HG02970 (cell line): ENCODE data around the gene AFAP1L2.
"Not testable (repeated sequence)": the region's sequence is repeated elsewhere in the genome, so short reads cannot be mapped to it uniquely, and the experiment has no call there.

Experiments used
- ATAC-seq: cut with Tn5 transposase; IDR thresholded peaks from one replicate; pipeline ENCODE4 v1.9.1; 2021; ENCODE audit warnings: mild to moderate bottlenecking, moderate library complexity, moderate number of reproducible peaks; ENCODE audit not compliant: unreplicated experiment, low FRiP score

The AFAP1L2 gene

DNA sequence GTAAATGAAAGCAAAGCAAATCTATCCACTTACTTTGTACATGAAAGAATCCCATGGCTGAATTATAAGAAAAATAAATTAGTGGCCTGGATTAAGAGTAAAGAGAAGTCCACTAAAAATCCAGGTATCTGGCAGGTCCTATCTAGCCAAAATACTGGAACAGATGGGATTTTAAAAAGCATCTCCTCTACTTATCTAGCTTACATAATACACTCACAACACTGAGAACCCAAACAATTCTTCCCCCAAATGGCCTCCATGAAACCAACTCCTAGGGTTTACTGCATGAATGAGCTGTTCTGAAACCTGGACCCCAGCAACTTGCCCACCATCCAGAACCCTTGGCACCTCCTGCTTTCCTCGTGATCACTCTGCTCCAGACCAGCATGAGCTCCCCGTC is 61.3 kb downstream of the AFAP1L2 start:
- no peak for ATAC-seq

DNA sequence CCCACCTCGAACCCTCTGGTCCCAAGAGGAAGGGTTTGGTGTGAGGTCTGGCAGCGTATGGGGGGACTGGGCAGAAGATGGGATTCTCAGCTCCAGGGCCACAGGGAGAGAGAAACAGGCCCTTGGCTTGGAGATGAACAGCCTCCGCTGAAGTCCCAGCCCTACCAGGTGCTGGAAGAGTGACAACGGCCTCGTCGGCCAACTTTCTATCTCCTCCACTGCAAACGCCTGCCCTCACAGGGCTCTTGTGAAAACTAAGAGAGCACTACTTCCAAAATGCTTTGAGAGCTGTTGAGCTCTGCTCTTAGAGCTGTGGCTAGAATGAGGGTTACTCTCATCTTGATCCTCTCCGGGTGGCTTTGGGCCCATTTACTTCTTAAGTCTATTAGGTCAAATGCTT is 63.5 kb downstream of the AFAP1L2 start:
- ATAC-seq = no peak

DNA sequence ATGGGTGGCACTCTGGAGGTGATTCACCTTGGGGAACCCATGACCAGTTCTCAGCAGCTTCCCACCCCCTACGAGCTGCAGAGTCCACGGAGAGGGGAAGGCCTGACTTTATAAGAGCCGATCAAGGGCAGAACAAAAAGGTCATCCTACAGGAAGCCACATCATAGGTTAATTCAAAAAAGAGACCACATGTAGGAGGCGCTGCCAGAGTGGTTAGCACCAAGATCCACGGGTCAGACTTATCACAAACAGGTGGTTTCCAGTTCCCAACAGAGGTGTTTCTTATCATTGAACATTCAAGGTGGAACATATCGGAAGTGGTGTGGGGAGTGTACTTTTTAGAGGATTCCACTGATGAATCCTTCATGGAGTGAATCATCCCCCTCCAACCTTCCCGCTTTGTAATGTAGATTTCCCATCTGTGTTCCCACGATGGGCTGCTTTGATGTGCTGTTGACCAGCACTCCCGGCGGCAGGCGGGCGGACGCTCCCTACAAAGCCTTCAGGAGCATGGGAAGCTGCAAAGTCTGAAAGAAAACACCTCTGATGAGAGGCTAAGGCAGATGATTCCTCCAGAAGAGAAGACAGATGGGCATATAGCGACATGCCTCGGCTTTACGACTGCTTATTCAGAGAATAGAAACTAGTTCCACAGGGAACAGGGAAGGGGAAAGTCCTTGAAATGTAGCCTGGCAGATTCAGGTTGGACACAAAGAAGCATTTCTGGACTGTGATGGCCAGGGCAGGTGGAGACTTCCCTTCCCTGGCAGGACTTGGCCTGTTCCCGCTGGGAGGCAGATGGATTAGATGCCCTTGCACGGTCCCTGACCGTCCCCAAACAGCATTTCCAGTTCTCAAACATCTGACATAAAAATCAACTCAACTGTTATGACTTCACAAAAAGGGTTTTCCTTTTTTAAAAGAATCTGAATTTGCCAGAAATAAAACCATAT is 66.5 kb downstream of the AFAP1L2 start:
- no peak for ATAC-seq

DNA sequence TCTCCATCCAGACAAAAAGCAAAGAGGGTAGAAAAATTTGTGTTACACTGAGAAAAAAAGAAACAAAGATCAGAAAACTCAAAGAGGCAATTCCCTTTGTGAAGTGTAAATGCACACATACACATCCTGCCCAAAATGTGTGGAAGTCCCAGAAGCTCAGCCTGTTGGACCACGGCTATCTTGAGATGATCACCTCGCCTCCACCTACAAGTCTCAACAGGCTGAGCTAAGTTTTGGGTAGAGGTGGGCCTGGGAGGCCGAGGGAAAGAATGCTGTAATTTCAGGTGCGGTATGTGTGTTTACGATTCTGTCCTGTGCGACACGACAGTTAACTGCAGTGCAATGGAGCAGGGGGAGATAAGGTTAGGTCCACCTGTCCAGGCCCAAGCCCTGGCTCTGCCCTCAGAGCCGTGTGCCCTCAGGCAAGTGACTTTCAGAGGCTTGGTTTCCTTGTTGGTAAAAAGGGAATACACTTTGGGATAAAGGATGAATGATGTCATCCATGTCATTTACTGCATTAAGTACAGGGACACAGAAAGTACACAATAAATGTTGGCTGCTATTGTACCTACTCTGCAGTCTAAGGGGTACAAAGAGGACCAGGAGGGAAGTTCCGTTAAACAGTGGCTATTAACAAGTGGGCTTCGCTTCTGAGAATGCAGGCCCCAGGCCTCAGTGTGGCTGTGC is 67.3 kb downstream of the AFAP1L2 start:
- ATAC-seq = no peak

DNA sequence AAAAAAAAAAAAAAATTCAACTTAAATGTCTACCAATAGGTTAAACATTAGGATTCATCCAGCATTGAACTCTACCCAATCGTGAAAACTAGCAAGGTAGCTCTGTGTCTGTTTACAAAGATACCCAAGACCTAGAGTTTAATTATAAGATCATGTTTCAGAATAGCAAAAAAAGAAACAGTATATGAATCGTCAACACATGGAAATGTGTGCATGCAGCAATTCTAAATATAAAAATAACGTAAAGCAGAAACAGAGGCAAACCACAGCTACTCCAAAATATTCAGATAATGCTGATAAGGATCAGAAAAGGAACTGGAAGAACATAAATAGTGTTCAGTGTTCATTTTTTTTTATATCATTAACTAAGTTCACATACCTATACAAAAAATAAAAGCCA is 68.7 kb downstream of the AFAP1L2 start:
- no peak for ATAC-seq

DNA sequence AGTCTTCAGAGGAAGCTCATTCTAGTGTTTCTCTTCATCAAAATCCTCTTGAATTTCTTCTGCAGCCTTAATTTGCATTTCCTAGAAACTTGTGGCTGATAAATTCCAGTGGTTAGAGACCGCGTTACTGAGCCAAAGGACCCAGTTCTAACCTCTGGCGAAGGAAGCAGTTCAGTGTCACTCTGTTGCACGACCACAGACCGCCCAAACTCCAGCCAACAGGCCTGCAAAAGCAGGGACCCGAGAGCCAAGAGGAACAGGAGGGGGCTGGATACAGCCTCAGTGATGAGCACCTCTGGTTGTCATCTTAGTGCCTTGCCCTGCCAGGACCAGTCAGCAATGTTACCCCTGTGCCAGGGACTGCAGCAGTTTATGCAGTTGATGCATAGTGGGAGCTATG is 70.0 kb downstream of the AFAP1L2 start:
- no peak for ATAC-seq

DNA sequence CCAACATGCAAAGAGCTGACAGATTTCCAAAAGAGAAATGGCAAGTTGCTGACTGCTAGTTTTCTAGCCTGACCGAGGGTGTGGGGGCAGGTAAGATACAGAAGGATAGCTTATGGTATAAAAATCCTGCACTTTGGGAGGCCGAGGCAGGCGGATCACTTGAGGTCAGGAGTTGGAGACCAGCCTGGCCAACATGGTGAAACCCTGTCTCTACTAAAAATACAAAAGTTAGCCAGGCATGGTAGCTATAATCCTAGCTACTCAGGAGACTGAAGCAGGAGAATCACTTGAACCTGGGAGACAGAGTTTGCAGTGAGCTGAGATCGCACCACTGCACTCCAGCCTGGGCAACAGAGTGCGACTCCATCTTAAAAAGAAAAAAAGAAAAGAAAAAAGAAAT is 70.9 kb downstream of the AFAP1L2 start:
- not testable (repeated sequence) for ATAC-seq

DNA sequence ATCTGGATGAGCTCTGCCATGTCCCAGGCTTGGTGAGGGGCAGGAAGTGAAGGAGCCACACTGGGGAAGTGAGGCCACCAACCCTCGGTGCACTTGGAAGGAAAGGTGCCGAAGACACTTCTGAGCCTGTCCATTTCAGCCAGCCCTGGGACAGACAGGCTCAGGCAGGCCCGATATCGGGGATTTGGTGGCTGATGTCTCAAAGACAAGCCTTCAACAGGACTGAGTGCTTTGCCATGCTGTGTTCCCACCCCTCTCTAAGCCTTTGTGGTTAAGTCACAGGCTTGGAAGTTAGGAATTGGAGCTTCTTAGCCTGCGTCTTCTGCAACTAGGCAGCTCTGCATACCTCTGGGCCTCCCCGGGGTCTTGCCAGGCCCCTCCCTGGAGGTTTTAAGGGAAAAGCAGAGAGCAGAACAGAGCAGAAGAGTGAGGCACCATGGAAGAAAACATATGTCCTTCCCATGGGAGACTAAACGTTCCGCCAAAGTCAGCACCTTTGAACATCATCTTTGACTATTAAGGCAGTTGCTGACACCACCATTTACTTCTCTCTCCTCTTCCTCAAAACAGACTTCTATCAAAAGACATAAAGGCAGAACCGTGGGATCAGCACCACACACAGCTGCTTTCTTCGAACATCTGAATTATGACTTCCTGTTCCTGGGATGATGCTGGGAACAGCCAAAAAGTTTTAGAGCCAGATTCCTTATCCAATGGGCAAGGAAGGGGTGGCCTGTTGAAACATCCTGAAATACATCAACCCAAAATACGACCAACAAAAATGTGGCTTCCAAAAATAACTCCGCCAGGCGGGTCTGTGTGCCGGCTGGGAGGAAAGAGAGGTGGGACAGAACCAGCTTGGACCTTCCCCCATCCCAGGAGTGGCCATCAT is 71.8 kb downstream of the AFAP1L2 start:
- no peak for ATAC-seq

DNA sequence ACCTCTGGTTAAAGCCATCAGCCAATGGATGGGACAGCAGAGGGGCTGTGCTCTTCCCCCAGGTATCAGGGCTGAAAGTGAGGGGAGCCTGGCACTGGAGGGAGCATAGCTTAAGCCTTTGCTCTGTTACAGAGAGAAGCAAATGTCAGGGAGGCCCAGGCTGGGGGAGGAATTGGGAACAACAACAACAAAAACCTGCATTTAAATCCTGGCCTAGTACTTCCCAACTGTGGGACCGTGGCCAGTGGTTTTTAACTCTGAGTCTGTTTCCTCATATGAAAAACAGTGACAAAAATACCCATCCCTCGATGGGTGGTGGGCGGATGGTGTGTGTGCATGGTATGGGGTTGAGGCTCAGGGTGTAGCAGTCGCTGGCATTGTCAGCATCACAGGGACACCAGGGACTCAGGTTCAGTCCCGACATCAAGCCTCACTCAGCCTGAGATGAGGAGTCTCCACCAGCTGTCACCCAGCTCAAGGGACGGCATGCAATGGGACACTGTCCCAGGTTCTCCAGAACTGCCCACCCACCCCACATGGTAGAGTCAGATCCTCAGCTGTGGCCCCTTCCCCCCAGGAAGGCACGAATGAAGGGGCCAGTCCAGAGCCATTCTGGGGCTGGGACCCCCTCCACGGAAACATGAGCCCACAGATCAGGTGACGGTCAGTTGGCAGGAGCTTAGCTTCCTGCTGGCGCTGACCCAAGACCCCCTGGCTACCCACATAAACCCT is 74.5 kb downstream of the AFAP1L2 start:
- no peak for ATAC-seq

DNA sequence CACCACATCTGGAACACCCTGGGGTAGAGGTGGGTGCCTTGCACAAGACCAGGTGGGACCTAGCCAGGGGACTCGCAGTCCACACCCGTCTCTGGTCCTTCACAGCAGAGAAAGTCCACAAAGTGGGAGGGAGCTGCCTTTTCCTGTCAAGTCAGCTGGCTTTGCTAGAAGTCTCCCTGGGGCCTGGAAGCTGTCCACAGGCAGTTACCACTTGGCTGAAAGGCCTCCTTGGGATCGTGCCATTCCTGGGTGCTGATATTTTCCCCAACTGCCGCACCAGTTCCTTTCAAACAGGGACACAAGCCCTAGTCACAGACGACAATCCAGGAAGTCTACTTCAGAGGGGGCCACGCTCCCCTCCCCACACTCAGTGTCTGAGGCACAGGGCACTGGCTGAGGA is 75.4 kb downstream of the AFAP1L2 start:
- ATAC-seq = no peak

DNA sequence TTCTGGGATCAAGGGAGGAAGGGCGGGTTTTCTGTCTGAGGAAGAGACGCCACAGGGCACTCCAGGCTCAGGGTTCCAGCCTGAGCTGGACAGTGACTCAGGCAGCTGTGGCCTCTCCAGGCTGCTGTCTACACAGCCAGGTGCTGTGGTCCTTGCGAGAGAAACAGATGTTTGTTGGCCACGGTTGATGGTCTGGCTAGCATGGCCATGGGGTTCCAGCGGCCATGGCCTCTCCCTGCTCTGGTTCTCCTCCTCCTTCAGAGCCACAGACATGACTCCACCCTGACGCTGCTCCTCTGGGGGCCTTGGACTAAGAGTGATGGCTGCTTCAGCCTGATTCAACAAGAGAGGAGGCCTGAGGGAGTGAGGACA is 75.9 kb downstream of the AFAP1L2 start:
- no peak for ATAC-seq

DNA sequence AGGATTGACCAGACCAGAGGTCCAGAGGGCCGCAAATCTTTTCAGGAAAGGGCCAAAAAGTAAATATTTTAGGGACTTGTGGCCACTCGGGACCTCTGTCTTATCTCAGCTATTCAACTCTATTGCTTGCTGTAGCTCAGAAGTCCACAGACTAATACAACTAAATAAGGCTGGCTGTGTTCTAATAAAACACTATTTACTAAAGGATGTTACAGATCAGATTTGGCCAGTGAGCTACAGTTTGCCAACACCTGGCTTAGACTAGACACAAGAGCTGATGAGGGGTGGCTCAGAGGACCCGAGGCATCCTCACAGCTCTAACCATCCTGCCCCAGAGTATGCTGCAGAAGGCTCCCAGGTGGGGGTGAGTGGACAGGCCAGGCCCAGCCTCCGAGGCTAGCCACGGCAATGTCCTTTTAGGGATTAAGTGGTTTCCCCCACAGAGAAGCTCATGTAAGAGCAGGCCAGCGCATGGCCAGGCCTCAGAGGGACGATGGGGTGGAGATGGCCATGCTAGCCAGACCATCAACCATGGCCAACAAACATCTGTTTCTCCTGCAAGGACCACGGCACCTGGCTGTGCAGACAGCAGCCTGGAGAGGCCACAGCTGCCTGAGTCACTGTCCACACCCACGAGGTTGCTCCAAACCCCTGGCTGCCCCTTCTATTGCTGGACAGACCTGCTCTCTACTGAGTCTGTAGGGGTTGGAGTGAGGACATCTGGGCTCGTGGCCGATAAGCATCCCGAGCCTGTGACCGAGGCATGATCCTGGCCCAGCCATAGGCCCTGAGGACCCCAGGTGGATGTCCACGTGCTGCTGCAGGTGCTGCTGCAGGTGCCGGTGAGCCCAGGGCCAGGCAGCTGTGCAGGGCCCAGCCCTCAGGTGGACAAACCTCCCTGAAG is 76.5 kb downstream of the AFAP1L2 start:
- ATAC-seq = no peak

DNA sequence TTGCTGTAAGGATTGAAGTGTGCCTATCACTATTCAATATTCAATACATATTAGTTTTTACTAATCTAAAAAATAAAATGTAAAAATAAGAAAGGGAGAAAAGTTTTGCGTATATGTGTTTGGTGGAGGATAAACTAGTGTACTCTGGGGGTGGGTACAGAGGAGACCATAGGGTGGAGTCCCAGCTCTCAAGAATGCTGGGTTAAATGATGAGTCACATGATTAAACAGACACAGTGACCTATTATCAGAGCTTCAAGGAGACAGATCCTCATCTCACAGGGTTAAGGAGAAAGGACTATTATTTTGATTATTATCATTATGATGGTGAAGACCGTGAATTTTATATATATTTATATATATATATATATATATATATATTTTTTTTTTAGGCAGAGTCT is 77.5 kb downstream of the AFAP1L2 start:
- ATAC-seq = no peak

DNA sequence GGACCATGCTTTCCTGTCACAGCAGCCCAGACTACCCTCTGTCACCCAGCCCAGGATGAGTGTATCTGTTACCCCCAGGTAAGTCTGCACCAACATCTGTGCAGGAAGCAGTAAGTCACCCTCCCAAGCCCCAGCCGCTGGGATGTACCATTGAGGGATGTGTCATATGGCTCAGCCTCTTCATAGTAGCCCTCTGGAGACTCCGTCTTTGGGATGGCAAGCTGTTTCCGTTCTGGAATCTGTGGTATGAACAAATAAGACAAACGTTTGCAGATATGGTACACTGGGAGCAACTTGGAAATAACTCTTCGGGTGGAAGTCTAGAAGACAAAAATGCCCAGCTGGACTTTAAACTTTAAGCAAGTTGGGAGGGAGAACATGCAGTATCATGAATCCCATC is 81.3 kb downstream of the AFAP1L2 start:
- ATAC-seq = no peak

DNA sequence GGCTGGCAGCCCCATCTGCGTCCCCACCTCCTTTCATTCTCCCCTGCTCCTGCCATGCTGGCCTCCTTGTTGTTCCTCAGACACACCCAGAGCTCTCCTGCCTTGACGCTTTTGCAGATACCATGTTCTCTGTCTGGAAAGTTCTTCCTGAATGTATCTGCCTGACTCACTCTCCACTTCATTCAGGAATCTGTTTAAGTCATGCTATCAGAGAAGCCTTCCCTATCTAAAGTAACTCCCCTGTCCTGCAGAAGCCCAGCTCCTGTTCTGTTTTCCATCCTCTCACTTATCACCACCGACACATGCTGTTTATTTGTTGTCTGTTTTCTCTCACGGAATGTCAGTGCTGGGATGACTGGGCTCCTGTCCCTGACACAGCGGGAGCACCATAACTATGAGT is 82.0 kb downstream of the AFAP1L2 start:
- no peak for ATAC-seq

DNA sequence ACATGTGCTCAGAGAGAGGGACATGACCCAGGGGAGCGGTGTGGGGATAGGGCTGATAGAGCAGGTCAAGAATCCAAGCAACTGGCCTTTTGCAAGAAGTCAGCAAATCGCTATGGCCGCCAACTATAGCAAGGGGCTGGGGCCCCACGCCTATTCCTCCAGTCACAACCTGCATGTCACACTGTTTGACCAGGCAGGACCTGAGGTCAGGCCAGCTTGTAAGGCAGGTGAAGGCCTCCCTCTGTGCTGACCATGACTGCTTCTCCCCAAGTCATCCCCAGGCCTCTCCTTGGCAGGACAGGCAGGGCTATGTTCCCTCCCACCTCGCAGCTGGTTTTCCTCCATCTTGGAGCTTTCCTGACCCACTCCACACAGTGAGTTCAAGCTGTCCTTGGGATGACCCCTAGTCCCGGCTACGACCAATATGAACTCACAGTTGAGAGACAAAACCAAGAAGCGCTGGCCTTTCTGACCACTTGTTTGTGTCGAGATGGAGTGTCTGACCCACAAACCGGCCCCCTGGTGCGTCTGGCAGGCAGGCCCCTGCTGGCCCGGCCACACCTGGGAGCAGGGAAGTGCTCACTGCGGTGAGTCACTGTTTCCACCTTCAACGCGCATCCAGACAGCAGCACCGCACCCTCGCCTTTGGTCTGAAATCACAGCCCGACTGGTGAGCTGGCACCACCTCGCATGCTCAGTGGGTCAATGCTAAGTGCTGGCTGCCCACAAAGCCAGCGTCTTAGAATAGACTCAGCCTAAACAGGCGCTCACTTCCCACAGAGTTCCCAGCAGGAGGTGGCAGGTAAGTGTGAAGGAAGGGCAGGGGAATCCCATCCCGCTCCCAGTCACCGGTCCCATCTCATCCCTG is 83.8 kb downstream of the AFAP1L2 start:
- no peak for ATAC-seq

DNA sequence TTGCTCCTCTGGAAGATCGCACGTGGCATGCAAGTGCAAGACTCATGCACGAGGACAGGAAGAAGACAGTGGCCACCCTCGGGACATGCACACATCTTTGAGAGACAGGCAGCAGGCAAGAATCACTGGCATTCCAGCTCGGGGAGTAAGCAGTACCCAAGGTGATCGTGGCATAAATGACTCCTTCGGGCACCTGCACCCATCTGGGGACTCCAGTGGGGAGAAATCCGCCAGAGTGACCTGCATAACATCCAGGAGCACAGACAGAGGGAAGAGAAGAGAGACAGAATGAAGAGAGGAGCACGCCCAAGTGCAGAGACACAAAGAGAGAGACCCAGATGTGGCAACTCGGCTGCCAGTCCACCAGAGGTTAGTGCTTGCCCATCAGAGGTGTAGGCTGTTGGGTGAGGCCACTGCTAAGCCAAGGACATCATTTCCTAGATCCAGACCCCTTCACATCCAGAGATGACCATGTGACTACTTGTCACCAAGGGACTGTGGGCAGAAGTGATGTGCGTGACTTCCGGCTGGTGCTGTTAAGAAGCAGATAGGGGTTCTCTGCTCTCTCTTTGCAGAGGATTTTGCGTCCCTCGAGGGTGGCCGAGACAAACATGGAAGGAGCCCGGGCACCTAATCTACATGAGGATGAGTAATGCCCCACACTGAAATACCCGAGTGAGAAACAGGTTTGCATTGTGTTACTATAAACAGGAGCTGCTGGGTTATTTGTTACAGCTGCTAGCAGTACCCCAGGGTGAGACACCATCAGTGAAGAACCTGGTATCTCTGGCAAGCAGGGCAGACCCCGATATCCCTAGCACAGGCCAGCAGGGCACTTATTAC is 84.7 kb downstream of the AFAP1L2 start:
- ATAC-seq = no peak
